ENCODE results near the gene IL15.
"Not testable (repeated sequence)": the region's sequence is repeated elsewhere in the genome, so short reads cannot be mapped to it uniquely, and the experiment has no call there.

The IL15 gene

DNA sequence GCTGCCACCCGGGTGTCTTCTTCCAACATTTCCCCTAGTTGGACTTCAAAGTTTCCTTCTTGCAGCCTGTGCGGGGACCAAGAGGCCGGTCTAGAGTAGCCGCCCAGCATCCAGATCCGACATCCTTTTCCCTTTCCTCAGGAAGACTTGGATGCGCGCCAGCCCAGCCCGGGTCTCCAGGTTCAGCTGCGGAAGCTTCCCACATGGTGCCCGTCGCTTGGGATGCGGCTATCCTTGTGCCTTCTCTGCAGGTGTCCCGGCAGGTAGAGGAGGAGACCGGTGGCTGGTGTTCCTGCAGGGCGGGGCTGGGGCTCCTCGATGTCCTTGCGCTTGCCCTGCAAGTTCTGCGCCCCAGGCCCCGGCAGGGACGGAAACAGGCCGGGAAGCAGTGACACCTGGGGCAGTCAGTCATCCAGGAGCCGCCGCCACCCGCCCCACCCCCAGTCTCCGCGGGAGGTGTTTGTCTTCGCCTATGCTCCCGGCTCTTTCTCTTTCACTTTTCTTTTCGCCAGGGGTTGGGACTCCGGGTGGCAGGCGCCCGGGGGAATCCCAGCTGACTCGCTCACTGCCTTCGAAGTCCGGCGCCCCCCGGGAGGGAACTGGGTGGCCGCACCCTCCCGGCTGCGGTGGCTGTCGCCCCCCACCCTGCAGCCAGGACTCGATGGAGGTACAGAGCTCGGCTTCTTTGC is at the start of gene IL15:
Gene IL15 (plus strand): TSS at position 502 of the 689 bp plus-strand sequence. CDS start 82,882 bp downstream, outside the sequence.
- DNase-seq, result peak in 1 of 2 experiments; percentile 1

DNA sequence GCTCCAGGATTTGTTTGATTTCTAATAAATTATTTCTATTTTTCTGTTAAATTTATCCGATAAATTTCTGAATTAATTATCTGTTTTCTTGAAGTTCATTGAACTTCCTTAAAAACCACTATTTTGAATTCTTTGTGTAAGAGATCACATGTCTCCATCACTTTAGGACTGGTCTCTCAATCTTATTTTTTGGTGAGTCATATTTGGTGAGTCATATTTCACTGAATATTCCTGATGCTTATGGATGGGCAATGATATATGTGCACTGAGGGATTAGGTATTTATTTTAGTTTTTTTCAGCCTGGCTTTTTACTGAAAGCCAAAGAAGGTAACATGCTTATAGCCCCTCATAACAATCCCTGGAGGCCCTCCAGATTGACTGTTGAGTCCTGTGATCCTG is 48.5 kb upstream of the IL15 start:
- DNase-seq, result no peak

GRCh38 chr4:141595531-141595930 is 40.9 kb upstream of the IL15 start:
- DNase-seq, result no peak

DNA sequence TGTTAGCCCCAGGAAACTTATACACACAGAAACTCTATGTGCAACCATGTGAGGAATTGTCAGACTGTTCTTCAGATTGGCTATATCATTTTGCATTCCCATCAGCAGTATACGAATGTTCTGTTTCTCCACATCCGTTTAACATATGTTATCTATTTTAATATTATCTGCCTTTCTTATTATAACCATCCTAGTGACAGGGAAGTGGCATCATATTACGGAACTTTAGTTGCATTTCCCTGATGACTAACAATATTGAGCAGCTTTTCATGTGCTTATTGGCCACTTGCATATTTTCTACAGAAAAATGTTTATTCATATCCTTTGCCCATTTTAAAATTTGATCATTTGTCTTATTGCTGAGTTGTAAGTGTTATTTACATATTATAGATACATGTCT is 36.5 kb upstream of the IL15 start:
- no peak for DNase-seq

GRCh38 chr4:141604683-141605082 is 31.7 kb upstream of the IL15 start:
- not testable (repeated sequence) for DNase-seq

DNA sequence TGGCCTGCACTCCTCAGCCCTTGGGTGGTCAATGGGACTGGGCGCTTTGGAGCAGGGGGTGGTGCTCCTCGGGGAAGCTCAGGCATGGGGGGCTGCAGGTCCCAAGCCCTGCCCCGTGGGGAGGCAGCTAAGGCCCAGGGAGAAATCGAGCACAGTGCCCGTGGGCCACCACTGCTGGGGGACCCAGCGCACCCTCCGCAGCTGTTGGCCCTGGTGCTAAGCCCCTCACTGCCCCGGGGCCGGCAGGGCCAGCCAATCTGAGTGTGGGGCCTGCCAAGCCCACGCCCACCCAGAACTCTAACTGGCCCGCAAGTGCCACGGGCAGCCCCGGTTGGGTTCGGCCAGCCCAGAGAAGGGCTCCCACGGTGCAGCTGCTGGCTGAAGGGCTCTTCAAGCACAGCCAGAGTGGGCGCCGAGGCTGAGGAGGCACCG is 30.9 kb upstream of the IL15 start:
- DNase-seq, result no peak

DNA sequence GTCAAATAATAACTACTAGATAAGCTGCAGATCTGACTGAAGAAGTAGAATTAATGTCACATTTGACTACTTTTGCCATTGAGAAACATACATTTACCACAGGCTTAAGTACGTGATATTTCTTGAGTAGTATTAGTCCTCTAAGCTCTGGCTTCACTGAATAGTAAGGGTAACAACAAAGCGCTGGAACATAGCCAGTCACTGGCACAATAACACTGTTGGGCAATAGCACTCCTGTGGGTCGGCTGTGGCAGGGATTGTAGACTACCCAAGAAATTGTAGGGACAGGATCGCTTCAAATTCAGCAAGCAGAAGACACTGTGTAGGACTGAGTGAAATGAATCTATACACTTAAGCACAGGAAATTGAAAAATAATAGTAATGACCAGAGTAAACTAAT is 27.1 kb upstream of the IL15 start:
- no peak for DNase-seq

- DNase-seq, result no peak
Measured at GRCh38 chr4:141610365-141610764, 26.0 kb upstream of the IL15 start.

GRCh38 chr4:141614878-141615586 is 21.4 kb upstream of the IL15 start:
- no peak for DNase-seq

- not testable (repeated sequence) for DNase-seq
Measured at GRCh38 chr4:141615587-141615918, 20.8 kb upstream of the IL15 start.

GRCh38 chr4:141620715-141621114 is 15.7 kb upstream of the IL15 start:
- DNase-seq, result no peak

GRCh38 chr4:141625023-141625422 is 11.4 kb upstream of the IL15 start:
- DNase-seq, result no peak

DNA sequence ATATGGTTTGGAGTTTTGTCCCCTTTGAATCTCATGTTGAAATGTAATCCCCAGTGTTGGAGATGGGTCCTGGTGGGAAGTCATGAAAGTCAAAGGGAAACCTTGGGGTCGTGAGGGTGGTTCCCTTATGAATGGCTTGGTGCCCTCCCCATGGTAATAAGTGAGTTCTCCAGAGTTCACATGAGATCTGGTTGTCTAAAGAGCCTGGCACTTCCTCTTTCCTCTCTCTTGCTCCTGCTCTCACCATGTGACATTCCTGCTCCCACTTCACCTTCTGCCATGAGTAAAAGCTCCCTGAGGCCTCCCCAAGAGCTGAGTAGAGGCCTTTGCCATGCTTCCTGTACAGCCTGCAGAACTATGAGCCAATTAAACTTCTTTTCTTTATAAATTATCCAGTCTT is 5.5 kb upstream of the IL15 start:
- DNase-seq, result no peak

- no peak for DNase-seq
Measured at GRCh38 chr4:141635736-141636081, 674 bp upstream of the IL15 start.

- DNase-seq, result peak in 1 of 2 experiments; percentile 1
Measured at GRCh38 chr4:141636771-141637460, 533 bp downstream of the IL15 start.

- DNase-seq, result no peak
Measured at GRCh38 chr4:141637565-141637964, 1.2 kb downstream of the IL15 start.

DNA sequence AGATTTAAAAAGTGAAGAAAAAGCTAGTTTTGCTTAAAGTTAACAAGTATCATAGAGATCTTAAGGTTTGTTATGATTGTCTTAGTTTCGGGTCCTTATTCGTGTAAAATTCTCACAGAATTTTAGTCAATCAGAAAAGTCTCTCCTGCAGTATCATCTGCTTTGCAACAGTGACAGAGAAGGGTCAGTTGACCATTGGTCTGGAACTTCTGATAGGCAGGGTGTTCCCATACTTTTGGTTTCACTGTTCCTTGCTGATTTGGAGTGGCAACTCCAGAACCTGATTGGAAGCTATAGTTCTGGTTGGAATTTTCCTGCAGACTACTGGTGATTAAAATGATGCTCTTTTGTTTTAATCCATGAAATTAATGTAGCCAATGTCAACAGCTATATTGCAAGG is 1.8 kb downstream of the IL15 start:
- DNase-seq, result no peak

DNA sequence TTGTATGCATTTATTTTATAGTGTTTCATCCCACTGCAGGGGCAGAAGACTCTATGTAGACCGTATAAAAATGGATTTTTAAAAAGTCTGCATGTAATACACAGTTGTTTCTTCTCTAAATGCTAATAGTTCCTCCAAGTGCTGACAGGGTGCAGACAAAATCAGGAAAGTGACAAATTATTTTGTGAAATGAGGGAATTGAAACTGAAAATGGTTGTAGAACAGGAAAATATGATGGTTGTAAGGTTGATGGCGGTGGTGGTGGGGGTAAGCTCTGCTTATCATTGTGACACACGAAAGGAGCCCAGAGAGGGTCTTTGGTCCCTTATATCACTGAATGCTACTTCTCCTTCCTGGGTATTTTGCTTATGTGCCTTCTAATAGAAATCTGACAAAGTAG is 4.3 kb downstream of the IL15 start:
- no peak for DNase-seq

- DNase-seq, result no peak
Measured at GRCh38 chr4:141642063-141642462, 5.7 kb downstream of the IL15 start.

DNA sequence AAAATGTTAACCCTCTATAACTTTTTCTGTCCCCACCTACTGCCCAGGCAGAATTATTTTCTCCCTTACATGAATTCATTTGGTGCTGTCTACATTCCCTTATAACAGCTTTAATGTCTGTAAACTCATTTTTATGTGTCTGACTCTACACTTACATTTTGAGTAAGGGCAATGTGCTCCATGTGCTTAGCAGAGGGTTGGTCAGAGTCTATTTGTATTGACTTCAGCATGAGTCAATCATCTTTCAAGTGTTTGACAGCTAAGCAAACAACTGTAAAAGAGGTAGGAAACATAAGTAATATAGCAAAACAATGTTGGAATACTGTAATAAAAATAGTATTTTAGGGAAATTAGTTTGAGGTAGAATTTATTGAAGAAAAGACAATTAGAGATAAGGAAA is 6.3 kb downstream of the IL15 start:
- no peak for DNase-seq

- no peak for DNase-seq
Measured at GRCh38 chr4:141643557-141643956, 7.2 kb downstream of the IL15 start.

DNA sequence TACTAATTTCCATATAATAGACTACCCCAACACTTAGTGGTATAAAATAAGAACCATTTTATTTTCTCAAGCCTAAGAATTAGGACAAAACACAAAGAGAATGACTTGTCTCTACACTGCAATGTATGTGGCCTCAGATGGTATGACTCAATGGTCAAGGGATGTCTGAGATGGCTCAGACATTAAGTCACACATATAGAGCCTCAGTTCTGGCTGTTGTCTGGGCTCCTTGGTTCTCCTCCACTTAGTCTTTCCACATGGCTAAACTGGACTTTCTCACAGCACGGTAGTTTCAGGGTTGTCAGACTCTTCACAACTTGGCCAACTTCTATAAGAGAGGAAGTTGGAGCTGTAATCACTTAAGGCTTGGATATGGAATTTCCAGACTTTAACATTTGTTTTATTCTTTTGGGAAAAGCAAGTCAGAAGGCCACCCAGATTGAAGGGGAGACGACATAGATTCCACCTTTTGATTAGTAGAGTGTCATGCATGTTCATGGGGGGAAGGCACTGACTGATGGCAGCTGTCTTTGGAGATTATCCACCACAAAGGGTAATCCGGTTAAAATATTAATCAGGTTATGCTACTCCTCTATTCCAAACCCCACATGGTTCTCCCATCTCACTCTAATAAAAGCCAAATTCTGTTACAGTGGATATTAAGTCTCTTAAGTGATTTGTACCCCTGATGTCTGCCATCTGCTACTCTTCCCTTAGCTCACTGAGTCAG is 9.4 kb downstream of the IL15 start:
- DNase-seq, result peak; percentile 60 to 79

GRCh38 chr4:141646969-141647368 is 10.6 kb downstream of the IL15 start:
- DNase-seq, result no peak

DNA sequence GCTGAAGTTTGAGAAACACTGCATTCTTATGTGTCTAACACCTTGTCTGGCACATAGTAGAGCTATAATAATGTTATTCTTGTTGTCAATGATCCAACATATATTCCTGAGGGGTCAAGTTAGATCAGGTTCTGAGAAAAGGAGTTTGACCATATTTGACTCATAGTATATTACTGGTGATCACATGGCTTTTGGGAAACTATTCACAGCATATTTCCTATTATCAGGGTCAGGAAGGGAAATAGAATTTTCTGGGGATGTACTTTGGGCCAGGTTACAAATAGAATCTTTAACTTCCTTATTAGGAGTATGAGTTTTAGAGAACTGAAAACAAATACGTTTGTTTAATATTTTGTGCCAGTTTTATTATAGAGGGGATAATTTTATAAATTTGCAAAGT is 11.6 kb downstream of the IL15 start:
- no peak for DNase-seq
